Suprapubic skin (tissue), 3 donors: ENCODE measurements around the gene KRT73.

ENCODE experiments used
- POLR2A ChIP-seq, 2 donors: fragments of 450-650 bp; IDR thresholded peaks; one replicate each; pipeline ENCODE4 v1.6.1; 2017; ENCODE audit warnings: antibody characterized with exemption in 2 of 2, mild to moderate bottlenecking in 2 of 2, moderate library complexity in 2 of 2
- TF ChIP-seq, protein P1 (sequence below), 2 donors: fragments of 200-600 bp in 1 of 2; fragments of 450-650 bp in 1 of 2; sonication (generic) in 1 of 2; IDR thresholded peaks; one replicate each; pipeline ENCODE4 v1.5.1; 2016 to 2019; ENCODE audit warnings: antibody characterized with exemption in 2 of 2, mild to moderate bottlenecking in 1 of 2, moderate library complexity in 1 of 2

DNA sequence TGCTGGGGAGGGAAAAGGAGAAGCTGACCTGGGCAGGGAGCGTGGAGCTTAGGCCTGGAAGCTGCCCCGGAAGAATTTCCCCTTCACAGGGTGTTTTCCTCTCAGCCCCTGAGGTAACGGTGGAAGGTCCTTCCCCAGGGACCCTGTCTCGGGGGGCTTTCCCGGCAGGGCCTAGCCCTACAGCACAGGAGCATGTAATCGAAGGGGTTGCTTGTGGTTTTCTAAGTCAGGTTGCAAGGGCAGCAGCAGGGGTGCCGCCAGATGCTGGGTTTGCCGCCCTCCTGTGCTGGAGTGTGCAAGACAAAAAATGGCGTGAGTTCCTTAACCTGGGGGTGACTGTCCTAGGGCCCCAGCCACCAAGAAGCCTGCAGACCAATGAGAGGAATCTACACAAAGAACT, 43.1 kb downstream of the KRT73 start:
- TF ChIP-seq, protein P1, sequence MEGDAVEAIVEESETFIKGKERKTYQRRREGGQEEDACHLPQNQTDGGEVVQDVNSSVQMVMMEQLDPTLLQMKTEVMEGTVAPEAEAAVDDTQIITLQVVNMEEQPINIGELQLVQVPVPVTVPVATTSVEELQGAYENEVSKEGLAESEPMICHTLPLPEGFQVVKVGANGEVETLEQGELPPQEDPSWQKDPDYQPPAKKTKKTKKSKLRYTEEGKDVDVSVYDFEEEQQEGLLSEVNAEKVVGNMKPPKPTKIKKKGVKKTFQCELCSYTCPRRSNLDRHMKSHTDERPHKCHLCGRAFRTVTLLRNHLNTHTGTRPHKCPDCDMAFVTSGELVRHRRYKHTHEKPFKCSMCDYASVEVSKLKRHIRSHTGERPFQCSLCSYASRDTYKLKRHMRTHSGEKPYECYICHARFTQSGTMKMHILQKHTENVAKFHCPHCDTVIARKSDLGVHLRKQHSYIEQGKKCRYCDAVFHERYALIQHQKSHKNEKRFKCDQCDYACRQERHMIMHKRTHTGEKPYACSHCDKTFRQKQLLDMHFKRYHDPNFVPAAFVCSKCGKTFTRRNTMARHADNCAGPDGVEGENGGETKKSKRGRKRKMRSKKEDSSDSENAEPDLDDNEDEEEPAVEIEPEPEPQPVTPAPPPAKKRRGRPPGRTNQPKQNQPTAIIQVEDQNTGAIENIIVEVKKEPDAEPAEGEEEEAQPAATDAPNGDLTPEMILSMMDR (IDR thresholded peaks at IDR 0.05) = no peak
- no peak for TF ChIP-seq POLR2A (IDR thresholded peaks at IDR 0.05)
